SU-DHL-6 (cell line): ENCODE data around the gene GINS2.

Experiments
- CTCF ChIP-seq: fragments of 200-600 bp; sonication (generic); IDR thresholded peaks from one replicate; pipeline ENCODE4 v1.5.1; 2017; ENCODE audit warnings: antibody characterized with exemption, mild to moderate bottlenecking, low read length, moderate library complexity; ENCODE audit not compliant: insufficient read depth, poor library complexity, severe bottlenecking
- EZH2phosphoT487 ChIP-seq: fragments of 200-600 bp; sonication (generic), shearing (Covaris generic); conservative IDR thresholded peaks from 2 replicates; pipeline ENCODE4 v1.6.1; 2018; ENCODE audit warnings: mild to moderate bottlenecking, antibody characterized with exemption, low read length, moderate library complexity, mixed read lengths

DNA sequence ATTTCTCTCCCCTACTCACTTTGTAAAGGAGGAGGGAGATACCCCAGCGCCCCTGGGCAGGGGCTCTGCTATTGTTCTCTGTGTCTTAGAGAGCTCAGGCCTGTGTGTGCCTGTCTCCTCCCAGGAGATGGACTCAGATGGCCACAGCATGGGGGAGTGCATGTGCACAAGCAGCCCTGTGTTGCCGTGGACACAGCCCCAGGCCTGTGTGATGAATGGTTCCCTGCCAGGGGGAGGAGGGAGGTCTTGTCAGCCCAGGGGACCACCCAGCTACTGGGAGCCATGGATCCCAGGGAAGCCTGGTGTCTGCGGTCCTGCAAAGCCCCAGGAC lies 26.3 kb downstream of the GINS2 start:
- TF ChIP-seq CTCF (no peak), EZH2phosphoT487 (no peak)
